Cerebellar nuclear complex (tissue), 1 donor: ENCODE data around the gene OR7G1.
"Not testable (repeated sequence)": the region's sequence is repeated elsewhere in the genome, so short reads cannot be mapped to it uniquely, and the experiment has no call there.

Source experiments
- DNase-seq, 2 experiments: peaks; one replicate each; lab custom pipeline; 2025; lab: John Stamatoyannopoulos, UW

Gene OR7G1

GRCh38 chr19:9078651-9079050 is 36.9 kb downstream of the OR7G1 start:
- DNase-seq = no peak

DNA sequence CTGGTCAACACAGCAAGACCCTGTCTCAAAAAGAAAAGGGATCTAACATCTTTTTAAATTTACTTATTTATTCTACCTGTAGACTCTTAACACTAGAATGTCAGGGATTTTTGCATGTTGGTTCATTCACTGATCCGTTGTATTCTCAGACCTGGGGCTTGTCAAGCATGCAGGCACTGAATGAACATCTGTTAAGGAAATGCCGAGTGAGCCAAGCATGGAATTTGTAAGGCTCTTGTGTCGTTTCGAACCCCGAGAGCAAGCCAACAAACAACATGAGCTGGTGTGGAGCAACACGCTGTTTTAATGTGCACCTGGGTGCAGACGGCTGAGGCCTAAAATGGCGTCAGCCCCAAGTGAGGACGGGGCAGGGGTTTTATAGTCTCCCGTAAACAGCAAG is 38.7 kb downstream of the OR7G1 start:
- no peak for DNase-seq

GRCh38 chr19:9075064-9075949 is 40.3 kb downstream of the OR7G1 start:
- DNase-seq = no peak

- no peak for DNase-seq
Observed at GRCh38 chr19:9073806-9074205, 41.8 kb downstream of the OR7G1 start.

- not testable (repeated sequence) for DNase-seq
Observed at GRCh38 chr19:9071720-9072119, 43.8 kb downstream of the OR7G1 start.

DNA sequence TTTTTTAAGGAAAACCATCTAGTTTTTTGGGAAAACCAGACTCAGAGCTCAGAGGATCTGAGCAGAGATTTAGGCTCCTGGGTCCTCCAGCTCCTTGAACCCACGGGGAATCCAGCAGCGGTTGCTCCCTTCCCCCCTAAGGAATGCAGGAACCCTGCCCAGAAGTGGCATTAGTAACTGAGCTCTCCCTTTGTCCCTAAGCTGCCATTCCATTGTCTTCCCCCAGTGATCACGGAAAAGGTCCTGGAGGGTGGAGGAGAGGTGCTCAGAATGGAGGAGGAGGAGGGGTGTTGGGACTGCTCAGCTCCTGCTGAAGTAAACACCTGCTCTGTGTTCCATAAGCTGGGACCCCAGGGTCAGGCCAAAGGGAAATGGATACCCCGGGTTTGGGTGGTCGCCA is 45.5 kb downstream of the OR7G1 start:
- no peak for DNase-seq

- no peak for DNase-seq
Observed at GRCh38 chr19:9065457-9066014, 50.0 kb downstream of the OR7G1 start.
